NCI-H345 treated with DMSO at 0.1 percent for 48 hours (cell line): ENCODE measurements around the gene AP1M1.

Experiments used
- DNase-seq: peaks from one replicate; lab custom pipeline; 2025; ENCODE audit not compliant: unreplicated experiment; lab: John Stamatoyannopoulos, UW

AP1M1 gene

DNA sequence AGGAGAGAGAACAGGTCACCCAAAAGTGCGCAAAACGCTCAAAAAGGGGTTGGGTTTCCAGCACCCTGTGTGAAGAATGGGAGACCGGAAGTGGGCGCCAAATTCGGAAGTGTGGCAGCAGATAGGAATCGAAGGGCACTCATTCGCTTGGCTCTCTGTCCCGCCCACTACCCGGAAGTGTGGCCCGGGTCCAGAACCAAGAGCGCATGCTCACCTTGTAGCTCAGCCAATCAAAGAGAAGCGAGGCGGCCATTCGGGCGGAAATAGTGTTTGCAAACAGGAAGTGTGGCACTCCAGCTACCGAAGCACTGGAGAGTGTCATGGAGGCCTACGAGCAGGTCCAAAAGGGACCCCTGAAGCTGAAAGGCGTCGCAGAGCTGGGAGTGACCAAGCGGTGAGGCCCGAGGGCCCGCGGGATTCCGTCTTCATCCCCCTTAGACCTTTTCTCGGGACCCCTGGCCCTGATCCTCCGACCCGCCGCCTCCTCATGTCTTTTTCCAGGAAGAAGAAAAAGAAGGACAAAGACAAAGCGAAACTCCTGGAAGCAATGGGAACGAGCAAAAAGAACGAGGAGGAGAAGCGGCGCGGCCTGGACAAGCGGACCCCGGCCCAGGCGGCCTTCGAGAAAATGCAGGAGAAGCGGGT is 12.5 kb upstream of the AP1M1 start, which contains the start of gene FAM32A:
Gene FAM32A, plus strand, starts transcription at position 288 of the 645 bp plus-strand sequence. Its CDS starts 33 bp downstream, at position 321.
- peak; percentile 89 for DNase-seq

DNA sequence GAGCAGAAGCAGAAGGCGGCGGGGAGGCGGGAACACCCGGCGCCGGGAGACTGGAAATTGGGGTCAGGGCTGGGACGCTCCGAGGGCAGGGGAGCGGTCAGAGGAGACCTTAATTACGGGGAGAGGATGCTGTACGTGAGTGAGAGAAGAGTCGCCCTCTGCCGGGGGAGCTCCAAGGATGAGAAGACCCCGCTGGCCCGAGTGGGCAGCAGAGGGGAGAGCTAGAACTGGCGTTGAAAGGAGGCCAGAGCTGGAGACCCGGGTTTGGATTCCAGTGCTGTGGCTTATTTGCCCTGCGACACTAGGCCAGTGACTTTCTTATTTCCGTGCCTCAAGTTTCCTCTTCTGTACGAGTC is 12.0 kb upstream of the AP1M1 start:
- DNase-seq, result no peak

- no peak for DNase-seq
Observed at GRCh38 chr19:16188521-16188920, 9.2 kb upstream of the AP1M1 start.

DNA sequence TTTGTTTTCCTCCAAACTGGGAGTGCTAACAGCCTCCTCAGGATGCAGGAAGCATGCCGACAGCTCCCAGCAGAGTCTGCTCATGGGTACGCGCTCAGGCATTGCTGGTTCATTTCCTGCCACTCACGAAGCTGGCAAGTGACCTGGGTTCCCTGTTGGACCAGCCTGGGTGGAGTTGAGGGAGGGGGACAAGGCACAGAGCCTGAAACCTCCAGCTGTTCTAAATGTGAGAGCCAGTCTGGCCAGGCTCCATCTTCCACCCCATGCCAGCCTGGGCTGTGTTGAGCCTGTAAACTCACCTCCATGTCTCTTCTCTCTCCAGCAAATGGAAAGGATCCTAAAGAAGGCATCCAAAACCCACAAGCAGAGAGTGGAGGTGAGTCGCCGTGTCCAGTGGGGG is 7.5 kb upstream of the AP1M1 start:
- DNase-seq, result no peak

GRCh38 chr19:16190736-16191135 is 7.0 kb upstream of the AP1M1 start:
- DNase-seq, result no peak

DNA sequence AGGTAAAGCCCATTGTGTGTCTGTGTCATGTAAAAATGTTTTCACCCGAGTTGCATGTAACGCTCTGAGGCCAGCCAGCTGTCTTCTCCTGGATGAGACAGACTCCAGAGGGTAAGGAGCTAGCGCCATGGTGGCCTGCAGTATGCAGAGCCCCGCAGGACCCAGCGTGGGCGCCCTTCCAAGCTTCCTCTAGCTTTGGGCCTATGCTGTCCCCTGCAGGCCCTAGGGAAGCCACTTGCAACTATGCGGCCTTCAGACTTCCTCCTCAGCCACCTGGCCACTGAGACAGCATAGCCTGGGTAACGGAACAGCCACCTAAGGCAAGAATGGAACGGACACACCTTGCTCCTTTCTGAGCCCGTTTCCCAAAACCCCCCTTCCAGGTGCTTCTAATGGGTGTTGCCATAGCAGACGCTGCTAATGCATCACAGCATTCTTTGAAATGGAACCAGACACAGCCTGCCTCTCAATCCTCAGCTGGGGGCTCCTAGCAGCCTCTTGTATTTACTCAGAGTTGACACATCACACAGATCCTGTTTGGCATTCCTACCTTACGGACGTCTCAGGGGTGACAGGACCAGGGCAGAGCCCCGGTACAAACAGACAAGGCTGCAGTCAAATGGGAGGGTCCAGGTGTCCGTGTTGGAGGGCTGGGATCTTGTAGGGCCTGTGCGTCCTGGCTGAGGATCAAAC is 6.3 kb upstream of the AP1M1 start:
- DNase-seq, result no peak

DNA sequence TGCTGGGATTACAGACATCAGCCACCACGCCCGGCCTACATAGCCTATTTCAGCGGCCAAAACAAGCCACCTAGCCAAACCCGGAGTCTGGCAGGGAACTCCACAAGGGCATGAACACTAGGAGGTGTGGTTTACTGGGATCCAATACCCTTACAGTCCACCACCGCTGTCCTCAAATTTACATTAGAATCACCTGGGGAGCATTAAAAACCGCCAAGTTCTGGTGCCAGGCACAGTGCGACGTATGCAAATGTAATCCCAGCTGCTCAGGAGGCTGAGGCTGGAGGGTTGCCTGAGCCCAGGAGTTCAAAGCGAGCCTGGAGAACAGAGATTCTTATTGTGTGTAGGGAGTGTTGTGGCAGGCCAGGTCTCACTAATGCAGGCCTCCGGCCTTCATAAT is 4.2 kb upstream of the AP1M1 start:
- no peak for DNase-seq

DNA sequence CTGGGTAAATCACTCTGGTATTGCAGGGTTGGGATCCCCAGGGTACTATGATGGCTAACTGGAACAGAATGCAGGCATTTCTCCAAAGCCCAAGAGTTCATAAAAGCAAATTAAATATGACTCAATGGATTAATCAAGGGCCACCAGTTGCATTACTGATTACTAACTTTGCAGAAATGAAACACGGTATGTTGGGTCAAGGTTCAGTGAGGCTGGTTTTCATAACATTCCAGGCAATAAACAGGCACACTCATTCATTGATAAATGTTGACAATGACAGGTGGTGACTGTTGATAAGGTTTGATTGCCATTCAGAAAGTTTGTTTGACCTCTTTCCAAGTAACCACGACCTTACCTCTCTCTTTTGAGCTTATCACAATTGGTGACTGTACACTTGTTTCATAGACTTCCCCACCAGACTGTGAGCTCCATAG is 506 bp upstream of the AP1M1 start:
- DNase-seq, result no peak

DNA sequence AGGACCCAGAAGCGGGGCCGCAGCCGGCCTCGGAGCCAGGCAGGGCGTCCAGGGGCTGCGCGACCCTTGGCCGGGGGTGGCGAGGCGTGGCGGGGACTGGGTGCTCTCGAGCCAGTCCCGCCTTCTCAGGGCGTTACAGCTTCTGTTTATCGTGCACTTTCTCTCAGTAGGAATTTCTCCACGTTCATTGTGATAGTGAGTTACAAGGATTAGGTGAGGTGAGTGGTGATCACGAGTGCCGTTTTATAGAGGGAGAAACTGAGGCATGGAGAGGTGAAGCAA is 600 bp downstream of the AP1M1 start:
- DNase-seq, result no peak

DNA sequence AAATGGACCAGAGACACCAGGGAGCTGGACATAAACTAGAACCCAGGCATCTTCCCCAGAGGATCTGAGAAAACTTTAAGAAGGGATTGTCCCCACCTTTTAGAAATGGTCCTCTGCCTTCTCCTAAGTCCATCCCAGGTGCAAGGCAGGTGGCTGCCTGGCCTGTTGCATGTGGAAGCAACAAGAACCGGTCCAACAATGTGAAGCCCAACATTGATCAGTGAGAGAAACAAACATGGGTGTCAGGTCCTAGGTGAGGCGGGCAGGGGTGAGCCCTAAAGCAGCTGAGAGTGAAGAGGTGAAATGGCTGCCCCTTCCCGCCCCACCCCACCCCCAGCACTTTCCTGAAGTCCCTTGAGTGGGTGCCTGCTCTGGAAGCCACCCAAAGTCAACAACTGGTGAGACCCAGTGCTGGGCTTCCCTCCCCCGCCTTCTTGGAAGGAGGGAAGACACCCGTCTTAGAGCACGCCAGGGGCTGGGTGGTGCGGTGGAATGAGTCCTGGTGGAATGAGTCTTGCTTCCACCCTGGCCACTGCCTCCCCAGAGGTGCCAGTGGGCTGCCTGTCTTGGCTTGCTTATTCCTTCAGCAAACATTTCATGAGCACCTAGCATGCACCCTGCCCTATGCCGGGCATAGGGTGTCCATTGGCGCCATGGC is 1.7 kb downstream of the AP1M1 start:
- no peak for DNase-seq

DNA sequence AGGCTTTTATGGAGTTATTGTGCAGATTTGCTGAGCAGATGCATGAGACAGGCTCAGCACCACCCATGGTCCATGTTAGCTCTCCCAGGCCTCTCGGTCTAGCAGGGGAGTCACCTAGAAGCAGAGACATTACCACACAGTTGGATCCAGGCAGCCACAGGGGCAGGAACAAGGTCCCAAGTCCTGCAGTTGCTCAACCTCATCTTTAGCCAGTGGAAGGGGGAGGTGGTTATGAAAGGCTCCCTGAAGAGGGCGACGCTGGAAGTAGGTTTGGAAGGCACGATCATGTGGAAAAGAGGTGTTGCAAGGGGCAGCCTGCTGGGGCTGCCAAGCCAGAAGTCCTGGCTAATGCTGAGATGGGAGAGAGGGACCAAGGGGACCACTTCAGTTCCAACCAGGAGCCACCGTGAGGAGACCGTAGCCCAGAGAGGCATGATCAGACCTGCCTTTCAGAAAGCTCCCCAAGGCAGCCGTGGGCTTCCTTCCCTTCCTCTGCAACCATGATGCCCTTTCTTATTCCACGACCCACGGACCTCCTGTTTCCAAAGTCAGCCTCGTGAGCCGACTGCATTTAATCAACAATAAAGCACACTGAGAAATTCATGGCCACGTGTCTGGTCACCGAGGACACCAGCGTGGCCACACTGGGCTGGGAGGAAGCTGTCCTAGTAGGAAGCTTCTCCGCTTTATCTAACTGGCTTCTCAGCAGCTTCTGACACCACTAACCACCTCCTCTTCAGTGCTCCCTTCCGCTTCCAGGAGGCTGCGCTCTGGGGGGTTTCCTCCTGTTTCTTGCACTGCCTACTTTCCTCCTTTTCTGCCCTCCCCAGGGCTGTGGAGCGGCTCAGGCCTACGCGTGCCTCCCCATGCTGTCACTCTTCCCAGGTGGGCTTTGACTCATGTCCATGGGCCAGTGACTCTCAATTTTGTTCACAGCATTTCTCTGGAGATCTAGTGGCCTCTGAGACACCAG is 2.6 kb downstream of the AP1M1 start:
- no peak for DNase-seq

GRCh38 chr19:16201011-16201391 is 3.3 kb downstream of the AP1M1 start:
- no peak for DNase-seq

DNA sequence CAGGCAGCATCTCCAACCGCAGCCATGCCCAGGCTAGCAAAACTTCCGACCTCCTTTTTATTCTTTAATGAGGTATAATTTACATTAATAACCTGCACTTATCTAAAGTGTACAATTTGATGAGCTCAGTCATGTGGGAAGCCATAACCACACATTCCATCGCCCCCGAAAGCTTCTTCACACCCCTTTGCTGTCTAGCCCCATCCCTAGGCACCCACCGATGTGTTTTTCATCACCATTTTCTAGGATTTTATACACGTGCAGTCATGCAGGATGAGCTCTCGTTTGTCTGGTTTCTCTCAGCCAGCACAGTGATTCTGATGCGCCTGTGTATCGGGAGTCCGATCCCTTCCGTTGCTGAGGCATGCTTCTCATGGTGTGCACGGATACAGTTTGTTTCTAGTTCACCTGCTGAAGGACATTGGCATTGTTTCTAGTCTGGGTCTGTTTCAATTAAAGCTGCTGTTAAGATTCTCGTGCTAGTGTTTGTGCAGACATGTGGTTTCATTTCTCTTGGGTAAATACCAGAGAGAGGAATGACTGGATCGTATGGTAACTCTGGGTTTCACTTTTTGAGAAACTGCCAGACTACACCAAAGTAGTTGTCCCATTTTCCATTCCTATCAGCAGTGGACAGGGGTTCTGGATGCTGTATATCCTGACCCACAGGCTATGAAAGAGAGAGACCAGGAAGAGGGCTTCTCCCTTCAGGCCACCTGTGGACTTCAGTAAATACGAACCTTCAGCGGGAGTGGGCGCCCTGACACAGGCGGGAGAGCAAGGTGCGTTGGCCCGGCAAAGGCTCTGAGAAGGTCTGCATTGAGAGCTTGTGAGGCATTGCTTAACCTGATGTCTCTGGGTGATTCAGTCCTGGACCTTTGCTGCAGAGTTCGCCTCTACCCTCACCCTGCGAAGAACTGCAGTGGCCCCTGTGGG is 4.9 kb downstream of the AP1M1 start:
- DNase-seq, result no peak

DNA sequence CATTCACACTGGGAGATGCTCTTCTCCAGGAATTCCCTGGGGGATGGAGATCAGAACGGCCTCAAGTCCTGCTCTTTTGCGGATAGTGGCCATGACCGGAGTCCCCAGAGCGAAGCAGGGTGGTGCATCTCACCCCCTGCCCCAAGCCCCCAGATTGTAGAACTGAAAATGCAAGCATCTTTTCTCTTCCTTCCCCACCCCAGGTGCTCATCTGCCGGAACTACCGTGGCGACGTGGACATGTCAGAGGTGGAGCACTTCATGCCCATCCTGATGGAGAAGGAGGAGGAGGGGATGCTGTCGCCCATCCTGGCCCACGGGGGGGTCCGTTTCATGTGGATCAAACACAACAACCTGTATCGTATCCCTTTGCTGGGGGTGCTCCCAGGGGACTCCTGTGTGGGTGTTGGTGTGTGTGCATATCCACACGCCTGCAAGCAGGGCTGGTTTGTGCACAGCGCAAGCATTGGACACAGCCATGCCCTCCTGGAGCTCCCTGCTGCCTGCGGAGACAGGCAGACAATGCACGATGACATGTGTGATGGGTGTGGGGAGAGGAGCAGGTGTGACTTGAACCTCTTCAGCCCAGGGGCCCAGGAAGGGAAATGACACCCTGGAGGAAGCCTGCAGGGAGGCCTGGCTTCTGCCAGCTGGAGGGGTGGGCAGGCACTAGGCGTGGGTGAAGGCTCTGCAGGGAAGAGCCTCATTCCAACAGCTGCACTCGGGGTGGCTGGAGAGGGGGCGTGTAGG is 5.7 kb downstream of the AP1M1 start:
- DNase-seq, result peak; percentile 54

DNA sequence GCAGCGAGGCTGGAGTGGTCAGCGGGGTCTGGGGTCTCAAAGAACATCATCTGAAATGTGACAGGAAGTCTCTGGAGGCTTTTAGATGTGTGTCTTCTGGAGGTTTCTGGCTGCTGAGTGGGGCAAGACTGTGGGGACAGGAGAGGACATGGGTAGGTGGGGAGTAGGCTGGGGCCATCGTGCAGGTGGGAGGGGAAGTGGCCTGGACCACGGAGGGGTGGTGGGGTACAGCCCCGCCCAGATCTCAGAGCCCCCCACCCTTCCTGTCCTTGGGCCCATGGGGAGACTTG is 6.2 kb downstream of the AP1M1 start:
- no peak for DNase-seq

GRCh38 chr19:16205205-16206045 is 7.7 kb downstream of the AP1M1 start:
- no peak for DNase-seq

- DNase-seq, result no peak
Observed at GRCh38 chr19:16206046-16206605, 8.4 kb downstream of the AP1M1 start.

DNA sequence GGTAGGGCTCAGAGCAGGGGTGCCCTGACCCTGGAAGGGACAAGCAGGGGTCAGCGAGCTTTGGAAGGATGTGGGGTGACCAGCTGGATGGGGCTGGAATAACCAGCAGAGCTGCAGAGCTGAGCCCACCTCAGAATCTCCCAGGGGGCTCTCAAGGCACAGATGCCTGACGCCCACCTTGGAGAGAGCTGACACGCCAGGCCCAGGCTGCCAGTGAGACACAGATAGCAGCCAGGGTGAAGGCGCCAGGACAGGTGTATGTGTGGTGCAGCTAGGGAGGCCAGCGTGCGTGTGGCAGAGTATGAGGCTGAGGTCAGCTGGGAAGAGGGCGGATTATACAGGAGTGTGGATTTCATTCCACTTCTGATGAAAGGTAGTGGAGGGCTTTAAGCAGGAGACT is 8.9 kb downstream of the AP1M1 start:
- DNase-seq, result no peak

DNA sequence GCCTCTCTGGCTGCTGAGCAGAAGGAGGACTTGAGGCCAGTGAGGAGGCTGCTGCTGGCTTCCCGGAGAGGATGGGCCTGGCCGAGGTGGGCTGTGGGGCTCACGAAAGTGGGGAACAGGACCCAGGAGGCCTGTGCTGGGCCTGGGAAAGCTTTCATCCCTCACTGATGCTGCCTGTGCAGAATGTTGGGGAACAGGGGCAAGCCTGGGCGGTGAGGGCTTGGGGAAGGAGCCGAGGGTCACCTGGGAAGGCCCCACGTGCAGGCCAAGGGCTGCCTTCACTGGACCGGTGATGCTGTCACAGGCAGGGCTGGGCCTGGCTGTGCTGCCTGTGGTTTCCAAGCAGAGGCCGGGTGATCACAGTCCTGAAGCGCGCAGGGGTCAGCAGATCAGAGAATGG is 9.4 kb downstream of the AP1M1 start:
- DNase-seq, result no peak
